Gastroesophageal sphincter (tissue), 4 donors: ENCODE results near the gene DAG1. TPM values are rescaled to one million over a fixed set of nuclear protein-coding genes. Genes with fewer than 3 reads are reported as not detected.
A peak's percentile ranks its signal among the peaks of the same experiment; 100 is the strongest.

Source experiments
- ATAC-seq: fragments of 150-250 bp; one replicate; pipeline ENCODE4 v1.9.1; 2016; ENCODE audit warnings: mild to moderate bottlenecking, moderate library complexity
- H3K27ac ChIP-seq, 4 donors: fragments of 200-600 bp; sonication (generic) in 3 of 4; 1 replicate in 3 of 4; 2 replicates in 1 of 4; pipeline ENCODE4 v1.5.1; 2016 to 2019
- H3K27me3 ChIP-seq: fragments of 200-600 bp; sonication (generic); one replicate; pipeline ENCODE4 v1.5.1; 2019
- H3K36me3 ChIP-seq, 2 donors: fragments of 200-600 bp; sonication (generic); one replicate each; pipeline ENCODE4 v1.5.1; 2019; ENCODE audit warnings: control low read depth in 1 of 2
- H3K4me1 ChIP-seq, 3 donors: fragments of 200-600 bp; sonication (generic); 1 replicate in 2 of 3; 2 replicates in 1 of 3; pipeline ENCODE4 v1.5.1; 2016 to 2019; ENCODE audit warnings: control low read depth in 2 of 3
- H3K4me3 ChIP-seq, 2 donors: fragments of 200-600 bp; sonication (generic); one replicate each; pipeline ENCODE4 v1.5.1; 2019; ENCODE audit warnings: mild to moderate bottlenecking in 1 of 2, moderate library complexity in 1 of 2
- H3K9me3 ChIP-seq, 3 donors: fragments of 200-600 bp; sonication (generic); one replicate each; pipeline ENCODE4 v1.5.1; 2017 to 2019; ENCODE audit warnings: control low read depth in 2 of 3
- CTCF ChIP-seq, 4 experiments: fragments of 200-600 bp in 2 of 4; fragments of 450-650 bp in 2 of 4; sonication (generic) in 1 of 4; IDR thresholded peaks; one replicate each; pipeline ENCODE4 v1.5.1; 2017 to 2019; ENCODE audit warnings: antibody characterized with exemption in 4 of 4, mild to moderate bottlenecking in 2 of 4, moderate library complexity in 2 of 4
- EP300 ChIP-seq: sonication (generic); formaldehyde crosslinking; IDR thresholded peaks from one replicate; pipeline ENCODE4 v1.6.1; 2017; ENCODE audit warnings: antibody characterized with exemption, mild to moderate bottlenecking
- POLR2A ChIP-seq, 2 donors: fragments of 450-650 bp; IDR thresholded peaks; one replicate each; pipeline ENCODE4 v1.6.1; 2017; ENCODE audit warnings: antibody characterized with exemption in 2 of 2, mild to moderate bottlenecking in 2 of 2, moderate library complexity in 1 of 2
- POLR2AphosphoS5 ChIP-seq: sonication (generic); formaldehyde crosslinking; IDR thresholded peaks from one replicate; pipeline ENCODE4 v1.6.1; 2017; ENCODE audit warnings: antibody characterized with exemption
- WGBS, 2 donors: methylation state at CpG; one replicate each; pipeline ENCODE4 v1.1.5; 2018; ENCODE audit warnings: low coverage in 1 of 2; 5-methylcytosine and 5-hydroxymethylcytosine counted together
- total RNA-seq, 4 donors: library from RNA; depleted of rRNA; stranded (reverse); fragments of >200 nt; gene quantifications; one replicate each; pipeline ENCODE4 v1.1.0, GENCODE V29; 2016

Gene DAG1
- total RNA-seq, 4 donors from 2014 or later, result 74.2 to 195 (median 123) TPM

DNA sequence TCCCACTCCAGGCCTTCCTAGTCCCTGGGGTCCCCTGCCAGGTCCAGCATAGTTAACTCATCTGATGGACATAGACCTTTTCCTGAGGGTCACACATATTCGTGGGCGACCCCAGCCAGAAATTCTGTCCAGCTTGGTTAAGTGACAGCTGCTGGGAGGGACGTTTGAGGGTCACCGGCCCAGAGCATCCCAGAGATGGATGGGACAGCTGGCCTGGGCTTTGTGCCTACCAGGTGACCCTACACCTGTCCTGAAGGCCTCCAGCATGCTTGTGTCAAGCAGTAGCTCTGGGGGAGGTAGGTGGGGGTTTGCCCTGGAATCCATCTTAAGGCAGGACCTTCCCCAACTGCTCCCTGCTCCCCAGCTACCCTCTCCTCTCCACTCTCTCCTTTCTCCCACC is 9.1 kb upstream of the DAG1 start:
- WGBS, 2 donors, result no CpG with 5 or more reads among the region's 4 CpGs
- Histone ChIP-seq H3K4me1 (peaks cover 0 to 14% (median 0%) of the 10 kb centered on the region in 3 donors), H3K27ac (peak overlapping the region in 1 of 4 donors; percentile 47), H3K36me3 (no peaks in the 10 kb centered on the region), H3K9me3 (no peaks in the 10 kb centered on the region), H3K27me3 (no peaks in the 10 kb centered on the region), H3K4me3 (no peak overlapping the region)
- ATAC-seq, result no peak
- TF ChIP-seq CTCF (IDR thresholded peaks at IDR 0.05) (no peak), POLR2A (IDR thresholded peaks at IDR 0.05) (no peak), EP300 (no peak), POLR2AphosphoS5 (no peak)

- H3K4me3 ChIP-seq, result no peak overlapping the region
- peak overlapping the region in 1 of 4 donors; percentile 47 for H3K27ac ChIP-seq
- H3K36me3 ChIP-seq, result no peaks in the 10 kb centered on the region
- H3K9me3 ChIP-seq, result no peaks in the 10 kb centered on the region
- peaks cover 0 to 14% (median 0%) of the 10 kb centered on the region in 3 donors for H3K4me1 ChIP-seq
- TF ChIP-seq POLR2AphosphoS5 (no peak), POLR2A (IDR thresholded peaks at IDR 0.05) (no peak), CTCF (IDR thresholded peaks at IDR 0.05) (no peak), EP300 (no peak)
- WGBS, 2 donors, result 13 to 50% methylated on average over 1 of the region's 1 CpG
- H3K27me3 ChIP-seq, result no peaks in the 10 kb centered on the region
- no peak for ATAC-seq
Measured at GRCh38 chr3:49461443-49462171, 8.5 kb upstream of the DAG1 start.

- Histone ChIP-seq H3K36me3 (no peaks in the 10 kb centered on the region), H3K4me1 (peaks cover 0 to 15% (median 0%) of the 10 kb centered on the region in 3 donors), H3K27ac (peak overlapping the region in 1 of 4 donors; percentile 47), H3K9me3 (no peaks in the 10 kb centered on the region), H3K27me3 (no peaks in the 10 kb centered on the region), H3K4me3 (no peak overlapping the region)
- ATAC-seq, result no peak
- no peak for TF ChIP-seq CTCF (IDR thresholded peaks at IDR 0.05)
- no peak for TF ChIP-seq EP300
- TF ChIP-seq POLR2A (IDR thresholded peaks at IDR 0.05), result no peak
- TF ChIP-seq POLR2AphosphoS5, result no peak
- WGBS, 2 donors, result 71% methylated on average over 1 of the region's 3 CpGs; no CpG with 5 or more reads in 1 of the 2 donors
Measured at GRCh38 chr3:49462222-49462621, 7.8 kb upstream of the DAG1 start.

DNA sequence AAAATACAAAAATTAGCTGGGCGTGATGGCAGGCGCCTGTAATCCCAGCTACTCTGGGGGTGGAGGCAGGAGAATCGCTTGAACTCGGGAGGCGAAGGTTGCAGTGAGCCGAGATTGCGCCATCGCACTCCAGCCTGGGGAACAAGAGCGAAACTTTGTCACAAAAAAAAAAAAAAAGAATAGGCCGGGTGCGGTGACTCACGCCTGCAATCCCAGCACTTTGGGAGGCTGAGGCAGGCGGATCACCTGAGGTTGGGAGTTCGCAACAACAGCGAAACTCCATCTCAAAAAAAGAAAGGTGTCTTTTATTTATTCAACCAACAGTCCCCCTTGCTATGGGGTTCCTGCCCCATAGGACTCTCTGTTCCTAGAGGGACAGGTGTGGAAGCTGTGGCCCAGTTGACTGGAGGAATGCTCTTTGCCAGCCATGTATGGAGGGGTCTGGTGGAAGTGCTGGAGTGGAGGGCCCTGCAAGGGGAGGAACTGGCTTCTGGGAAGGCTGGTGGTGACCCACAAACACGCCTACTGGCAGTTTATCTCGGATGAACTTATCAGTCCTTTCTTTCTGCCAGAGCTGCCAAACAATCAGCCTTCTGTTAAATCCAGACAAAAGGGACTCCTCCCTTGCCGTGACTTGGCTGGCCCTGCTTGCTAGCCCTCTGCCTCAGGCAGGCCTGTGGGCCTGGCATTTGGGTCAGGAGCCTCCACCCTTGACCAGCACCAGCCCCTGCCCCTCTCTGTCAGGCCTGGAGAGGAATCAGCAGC is 4.6 kb upstream of the DAG1 start:
- Histone ChIP-seq H3K4me3 (no peak overlapping the region), H3K27ac (peak overlapping the region in 3 of 4 donors; percentile 35 to 99 (median 43)), H3K36me3 (no peaks in the 10 kb centered on the region), H3K4me1 (peaks cover 0 to 40% (median 15%) of the 10 kb centered on the region in 3 donors), H3K27me3 (no peaks in the 10 kb centered on the region), H3K9me3 (no peaks in the 10 kb centered on the region)
- WGBS, 2 donors, result 80 to 86% methylated on average over 1 to 15 of the region's 18 CpGs
- no peak for ATAC-seq
- no peak for TF ChIP-seq CTCF (IDR thresholded peaks at IDR 0.05)
- TF ChIP-seq POLR2AphosphoS5, result no peak
- TF ChIP-seq EP300, result no peak
- TF ChIP-seq POLR2A (IDR thresholded peaks at IDR 0.05), result no peak
